Right hindlimb (tissue), 1 donor: ENCODE results near the gene PASD1.
"Not testable (repeated sequence)": the region's sequence is repeated elsewhere in the genome, so short reads cannot be mapped to it uniquely, and the experiment has no call there.

Experiments
- DNase-seq: peaks from one replicate; pipeline ENCODE4 v3.0.0-alpha.2; 2018

Gene PASD1

DNA sequence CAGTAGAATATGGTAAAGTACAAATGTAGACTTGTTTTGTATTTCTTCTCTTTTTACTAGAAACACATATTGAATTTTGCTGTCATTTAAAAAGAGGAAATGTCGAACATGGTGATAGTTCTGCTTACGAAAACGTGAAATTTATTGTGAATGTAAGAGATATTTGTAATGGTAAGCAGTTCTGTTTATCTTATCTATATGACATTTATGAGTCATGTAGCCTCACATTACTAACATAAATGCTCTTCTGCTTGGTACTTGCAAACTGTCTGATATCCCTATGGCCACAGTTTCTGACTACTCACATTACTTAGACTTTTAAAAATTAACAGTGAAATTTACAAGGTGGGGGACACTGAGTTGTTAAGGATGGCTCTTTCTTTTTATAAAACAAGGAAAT, 57.9 kb downstream of the PASD1 start:
- no peak for DNase-seq

DNA sequence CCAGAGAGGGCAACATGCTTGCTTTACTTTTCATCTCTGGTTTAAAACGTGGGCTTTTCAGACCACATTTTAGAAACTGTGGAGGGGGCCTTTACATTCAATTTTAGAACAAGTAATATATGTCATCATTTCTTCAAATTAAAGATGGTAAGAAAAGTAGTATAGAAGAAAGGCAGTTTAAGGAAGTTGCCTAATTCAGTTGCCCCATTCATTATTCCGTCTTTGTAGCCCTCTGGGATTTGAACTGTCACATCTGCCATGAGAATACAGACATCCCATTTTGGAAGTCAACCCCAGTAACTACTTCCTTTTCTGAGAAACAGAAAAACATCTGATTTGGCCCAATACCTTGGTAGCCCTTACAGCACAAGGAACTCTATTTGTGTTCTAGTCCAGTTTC, 61.2 kb downstream of the PASD1 start:
- no peak for DNase-seq

- no peak for DNase-seq
Measured at GRCh38 chrX:151631822-151632221, 68.3 kb downstream of the PASD1 start.

- DNase-seq = no peak
Measured at GRCh38 chrX:151633157-151633556, 69.7 kb downstream of the PASD1 start.

DNA sequence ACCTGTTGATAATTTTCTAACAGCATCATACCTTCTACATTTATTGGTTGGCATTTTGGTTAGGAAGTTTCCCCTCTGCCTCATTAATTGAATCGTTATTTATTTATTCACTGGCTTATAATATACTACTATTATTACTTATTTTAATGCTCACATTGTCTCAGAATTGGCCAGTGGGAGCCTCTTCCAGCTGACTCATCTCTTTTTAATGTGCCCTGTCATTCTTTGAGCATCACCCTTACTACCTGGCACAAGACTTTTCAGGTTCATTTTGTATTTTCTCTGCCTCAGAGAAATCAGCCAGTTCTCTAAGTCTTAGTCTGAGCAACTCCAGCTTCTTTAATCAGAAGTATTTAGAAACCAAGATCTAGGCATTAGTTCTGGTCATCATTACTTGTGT, 71.5 kb downstream of the PASD1 start:
- DNase-seq = no peak

DNA sequence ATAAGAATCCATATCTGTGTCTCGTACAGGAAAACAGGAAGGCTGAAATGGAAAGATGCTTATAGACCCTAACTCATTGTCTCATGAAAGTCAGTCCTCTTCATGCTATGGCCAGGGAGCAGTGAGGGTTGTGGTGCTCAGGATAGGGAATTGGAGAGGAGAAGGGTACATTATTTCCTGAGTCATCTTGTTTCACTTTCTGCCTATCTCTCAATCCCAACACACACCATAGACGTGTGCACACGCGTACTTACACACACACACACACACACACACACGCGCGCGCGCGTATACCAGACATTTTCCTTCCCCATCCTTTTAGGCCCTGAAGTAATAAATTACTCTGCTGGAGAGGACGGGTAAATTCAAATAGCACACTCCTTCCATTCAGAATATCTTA, 78.1 kb downstream of the PASD1 start:
- no peak for DNase-seq

GRCh38 chrX:151675121-151675746, 111.8 kb downstream of the PASD1 start:
- no peak for DNase-seq

- DNase-seq = no peak
Measured at GRCh38 chrX:151676196-151676595, 112.7 kb downstream of the PASD1 start.

DNA sequence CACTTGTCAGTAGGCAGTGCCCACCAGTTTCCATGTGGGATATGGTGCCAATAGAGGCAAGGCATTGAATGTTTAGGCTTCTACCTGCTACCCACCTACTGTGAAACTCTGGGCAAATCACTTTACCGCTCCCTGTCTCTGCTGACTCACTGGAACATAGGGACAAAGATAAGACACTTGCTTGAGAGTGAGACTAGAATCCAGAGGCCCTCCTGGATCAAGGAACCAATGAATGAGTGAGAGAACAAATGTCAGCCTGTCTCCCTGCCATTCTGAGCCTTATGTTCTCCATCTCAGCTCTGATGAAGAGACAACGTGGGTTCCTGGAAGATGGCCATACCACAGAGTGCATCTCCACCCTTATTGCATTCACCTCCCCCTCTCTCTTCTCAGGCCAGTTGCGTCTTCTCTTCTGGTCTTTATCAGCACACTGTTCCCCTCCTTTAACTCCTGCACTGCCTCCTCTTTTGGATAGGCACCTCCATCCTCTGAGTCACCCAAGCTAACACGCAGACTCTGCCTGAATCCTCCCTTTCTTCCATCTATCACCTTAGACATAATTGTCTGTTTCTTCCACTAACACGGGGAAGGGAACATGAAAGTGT, 116.4 kb downstream of the PASD1 start:
- DNase-seq = no peak

GRCh38 chrX:151680805-151681204, 117.3 kb downstream of the PASD1 start:
- no peak for DNase-seq

GRCh38 chrX:151687635-151688034, 124.2 kb downstream of the PASD1 start:
- no peak for DNase-seq

- no peak for DNase-seq
Measured at GRCh38 chrX:151688695-151689094, 125.2 kb downstream of the PASD1 start.

GRCh38 chrX:151692825-151693224, 129.3 kb downstream of the PASD1 start:
- no peak for DNase-seq

DNA sequence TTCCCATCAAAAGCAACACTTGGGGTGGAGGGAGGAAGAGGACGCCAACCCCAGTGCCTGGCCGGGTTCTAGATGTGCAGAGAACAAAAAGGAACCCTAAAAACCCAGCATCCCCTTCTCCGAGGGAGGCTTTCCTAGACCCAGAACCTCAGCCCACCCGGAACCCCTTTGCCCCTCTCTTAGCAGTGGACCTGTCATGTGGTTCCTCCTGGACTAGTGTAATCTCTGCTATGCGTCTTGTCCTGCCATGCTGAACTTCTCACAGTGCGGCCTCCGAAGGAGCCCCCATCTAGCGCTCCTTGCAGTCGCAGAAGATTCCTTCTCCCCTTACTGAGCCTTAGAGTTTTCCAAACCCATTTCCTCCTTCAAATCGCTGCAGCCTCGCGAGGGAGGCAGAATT, 130.6 kb downstream of the PASD1 start:
- DNase-seq = no peak

DNA sequence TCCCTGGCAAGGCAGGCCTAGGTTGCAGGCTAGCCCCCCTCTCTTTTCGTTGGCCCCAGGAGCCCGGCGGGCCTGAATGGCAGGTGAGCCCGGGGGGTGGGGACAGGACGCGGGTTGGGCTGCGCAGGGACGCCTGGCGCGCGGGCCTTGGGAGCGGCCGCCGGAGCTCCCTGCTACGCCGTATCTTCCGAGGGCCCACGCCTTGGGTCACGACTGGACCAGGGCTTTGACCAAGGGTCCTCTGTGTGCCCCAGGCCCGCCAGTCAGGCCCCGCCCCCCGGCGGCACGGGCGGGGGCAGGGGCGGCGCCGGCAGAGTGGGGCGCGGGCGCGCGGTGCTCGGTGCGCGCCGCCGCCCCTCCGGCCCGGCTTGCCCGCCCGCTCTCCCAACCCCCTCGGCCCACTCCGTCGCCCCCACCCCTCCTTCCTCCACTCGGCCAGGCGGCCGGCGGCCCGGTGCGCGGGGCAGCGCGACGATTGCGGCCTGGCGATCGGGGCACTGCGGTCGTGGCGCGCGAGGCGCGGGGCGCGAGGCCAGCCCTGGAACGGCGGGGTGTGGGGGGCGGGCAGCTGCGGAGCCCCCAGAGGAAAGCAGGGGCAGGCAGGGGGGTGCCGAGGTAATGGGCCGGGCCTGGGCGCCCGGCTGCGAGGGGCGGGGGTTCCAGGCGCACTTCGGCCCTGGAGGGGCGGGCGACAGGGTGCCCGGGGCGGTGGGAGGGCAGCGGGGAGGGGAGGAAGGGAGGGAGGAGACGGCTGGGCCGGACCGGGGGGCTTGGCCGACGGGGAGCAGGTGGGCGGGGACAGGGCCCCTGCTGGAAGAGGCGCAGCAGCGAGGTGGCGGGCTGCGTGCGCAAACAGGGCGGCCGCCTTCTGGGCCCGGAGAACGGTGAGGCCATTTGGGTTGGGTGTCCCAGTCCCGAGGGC, 131.4 kb downstream of the PASD1 start, which contains the start of gene PRRG3:
TSS of gene PRRG3 (plus strand) at position 798 of the 922 bp plus-strand sequence. CDS start 3,357 bp downstream, outside the sequence.
- DNase-seq = peak; percentile 81

GRCh38 chrX:151695583-151696340, 132.3 kb downstream of the PASD1 start:
- peak; percentile 48 for DNase-seq

DNA sequence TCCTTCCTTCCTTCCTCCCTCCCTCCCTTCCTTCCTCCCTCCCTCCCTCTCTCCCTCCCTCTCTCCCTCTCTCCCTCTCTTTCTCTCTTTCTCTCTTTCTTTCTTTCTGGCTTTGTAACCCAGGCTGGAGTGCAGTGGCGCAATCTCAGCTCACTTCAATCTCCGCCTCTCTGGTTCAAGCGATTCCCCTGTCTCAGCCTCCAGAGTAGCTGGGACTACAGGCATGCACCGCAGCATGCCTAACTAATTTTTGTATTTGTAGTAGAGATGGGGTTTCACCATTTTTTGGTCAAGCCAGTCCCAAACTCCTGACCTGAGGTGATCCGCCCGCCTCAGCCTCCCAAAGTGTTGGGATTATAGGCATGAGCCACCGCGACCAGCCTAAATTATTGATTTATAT, 133.6 kb downstream of the PASD1 start:
- DNase-seq = not testable (repeated sequence)

- peak; percentile 88 for DNase-seq
Measured at GRCh38 chrX:151697522-151697921, 134.0 kb downstream of the PASD1 start.

GRCh38 chrX:151698485-151698884, 135.0 kb downstream of the PASD1 start:
- DNase-seq = no peak

DNA sequence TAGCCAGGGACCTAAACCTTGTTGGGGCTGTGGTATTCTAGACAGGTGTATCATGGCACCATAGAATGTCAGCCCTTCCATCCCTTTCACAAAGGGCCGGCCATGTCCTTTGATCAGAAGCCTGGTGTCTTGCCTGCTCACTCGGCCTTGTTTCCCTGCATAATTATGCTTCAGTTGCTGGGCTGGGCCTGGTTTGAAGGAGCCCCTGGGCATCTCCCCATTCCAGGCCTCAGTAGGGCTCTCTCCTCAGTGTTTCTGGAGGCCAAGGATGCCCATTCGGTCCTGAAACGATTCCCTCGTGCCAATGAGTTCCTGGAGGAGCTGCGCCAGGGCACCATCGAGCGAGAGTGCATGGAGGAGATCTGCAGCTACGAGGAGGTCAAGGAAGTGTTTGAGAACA, 136.3 kb downstream of the PASD1 start:
- no peak for DNase-seq

GRCh38 chrX:151700581-151700980, 137.1 kb downstream of the PASD1 start:
- no peak for DNase-seq

GRCh38 chrX:151701071-151701470, 137.6 kb downstream of the PASD1 start:
- no peak for DNase-seq

GRCh38 chrX:151701531-151701930, 138.1 kb downstream of the PASD1 start:
- no peak for DNase-seq
